NOMO-1 treated with DMSO at 0.1 percent for 48 hours (cell line): Measurements from ENCODE around the gene DRAXIN.
A peak's percentile ranks its signal among the peaks of the same experiment; 100 is the strongest.

Experiments used
- DNase-seq: peaks from one replicate; lab custom pipeline; 2025; ENCODE audit not compliant: unreplicated experiment; lab: John Stamatoyannopoulos, UW

DRAXIN gene

DNA sequence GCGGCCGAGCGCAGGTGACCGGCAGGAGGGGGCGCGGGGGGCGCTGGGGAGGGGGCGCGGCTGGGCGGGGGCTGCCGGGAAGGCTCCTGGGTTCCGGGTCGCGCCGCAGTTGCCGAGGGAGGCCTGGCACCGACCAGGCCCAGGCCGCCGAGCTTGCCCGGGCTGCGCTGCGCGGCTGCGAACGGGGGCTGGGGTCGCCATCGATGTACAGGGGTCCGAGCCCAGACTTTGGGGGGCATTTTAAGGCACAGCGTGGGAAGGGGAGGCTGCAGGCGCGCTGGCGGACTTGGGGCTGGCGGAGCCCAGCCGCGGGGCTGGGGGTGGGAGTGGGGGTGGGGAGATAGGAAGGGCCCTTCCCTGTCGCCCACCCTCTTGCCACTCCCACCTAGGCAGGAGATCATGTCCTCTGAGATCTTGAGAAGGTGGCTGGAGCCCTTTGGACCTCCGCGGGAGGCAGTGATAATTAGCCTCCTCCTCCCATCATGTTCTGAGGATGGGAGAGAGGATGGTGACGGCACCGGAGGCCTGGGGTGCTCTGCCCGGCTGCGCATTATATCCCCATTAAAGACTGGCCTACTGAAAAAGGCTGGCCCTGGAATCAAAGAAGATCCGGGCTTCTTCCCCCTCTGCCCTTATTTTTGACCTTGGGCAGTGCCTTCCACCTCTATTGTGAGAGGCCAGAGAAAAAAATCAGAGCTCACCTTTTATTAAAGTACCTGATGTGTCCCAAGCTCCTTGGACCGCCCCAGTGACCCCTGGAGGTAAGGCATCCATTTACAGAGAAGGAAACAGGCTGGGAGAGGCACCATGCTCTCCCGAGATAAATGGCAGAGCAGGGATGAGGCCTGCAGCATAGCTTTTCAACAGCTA is 36.3 kb upstream of the DRAXIN start:
- DNase-seq, result no peak

DNA sequence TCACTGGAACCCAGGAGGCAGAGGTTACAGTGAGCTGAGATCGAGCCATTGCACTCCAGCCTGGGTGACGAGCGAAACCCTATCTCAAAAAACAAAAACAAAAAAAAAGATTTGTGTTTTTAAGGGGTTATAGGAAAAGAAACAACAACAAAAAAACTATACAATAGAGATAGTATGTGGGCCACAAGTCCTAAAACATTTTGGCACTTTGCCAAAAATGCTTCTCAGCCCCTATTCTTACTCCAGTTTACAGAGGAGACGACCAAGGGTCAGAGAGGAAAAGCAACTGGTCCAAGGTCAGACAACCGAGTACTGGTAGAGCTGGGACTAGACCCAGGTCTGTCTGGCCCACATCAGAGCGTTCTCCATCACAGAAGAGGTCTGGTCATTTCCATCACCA is 33.9 kb upstream of the DRAXIN start:
- no peak for DNase-seq

- DNase-seq, result no peak
Measured at GRCh38 chr1:11658542-11658941, 33.0 kb upstream of the DRAXIN start.

- DNase-seq, result no peak
Measured at GRCh38 chr1:11659748-11660147, 31.8 kb upstream of the DRAXIN start.

- no peak for DNase-seq
Measured at GRCh38 chr1:11661103-11661502, 30.4 kb upstream of the DRAXIN start.

DNA sequence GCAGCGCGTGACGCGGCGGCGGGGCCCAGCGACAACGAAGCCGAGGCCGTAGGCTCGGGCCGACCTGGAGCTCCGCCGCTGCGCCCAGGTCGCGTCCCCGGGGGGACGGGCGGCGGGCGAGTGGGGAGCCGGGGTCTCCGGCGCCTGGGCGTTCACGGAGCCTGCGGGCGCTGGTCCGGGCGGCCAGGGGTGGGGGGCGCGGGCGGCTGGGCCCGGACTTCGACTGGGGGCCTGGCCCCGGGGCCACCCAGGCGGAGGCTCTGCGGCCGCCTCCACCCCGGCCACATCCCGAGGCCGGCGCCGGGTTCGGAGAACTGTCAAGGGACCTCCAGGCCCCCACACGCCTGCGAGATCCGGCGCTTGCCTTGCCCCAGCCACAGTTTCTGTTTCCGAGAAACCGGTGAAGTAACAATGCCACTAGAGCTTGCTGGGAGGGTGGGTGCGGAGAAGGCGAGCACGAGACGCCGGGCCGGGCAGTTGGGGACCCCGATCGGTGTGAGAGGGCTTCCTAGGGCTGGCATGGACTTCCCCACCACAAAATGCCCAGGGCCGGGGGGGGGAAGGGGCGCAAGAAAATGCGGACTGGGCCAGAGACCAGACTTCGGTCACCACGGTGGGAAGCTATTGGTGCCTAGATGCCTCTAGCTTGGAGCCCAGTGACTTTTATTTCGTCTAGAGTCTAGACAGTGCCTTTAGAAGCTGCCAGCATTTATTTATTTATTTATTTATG is 27.0 kb upstream of the DRAXIN start:
- DNase-seq, result peak; percentile 30

GRCh38 chr1:11668516-11668915 is 23.0 kb upstream of the DRAXIN start:
- no peak for DNase-seq

- DNase-seq, result no peak
Measured at GRCh38 chr1:11670747-11671146, 20.8 kb upstream of the DRAXIN start.

DNA sequence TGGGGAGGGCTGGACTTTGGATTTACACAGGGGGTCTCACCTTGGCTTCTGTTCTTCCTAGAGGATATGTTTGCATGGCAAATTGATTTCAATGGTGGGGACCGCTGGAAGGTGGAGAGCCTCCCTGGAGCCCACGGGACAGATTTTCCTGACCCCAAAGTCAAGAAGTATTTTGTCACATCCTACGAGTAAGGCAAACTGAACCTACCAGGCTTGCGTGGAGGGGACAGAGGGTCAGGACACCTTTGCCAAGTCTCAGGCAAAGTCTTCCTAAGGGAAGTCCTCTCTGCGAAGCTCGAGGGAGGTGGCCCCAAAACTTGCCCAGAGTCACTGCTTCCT is 20.3 kb upstream of the DRAXIN start:
- DNase-seq, result no peak

- no peak for DNase-seq
Measured at GRCh38 chr1:11671544-11672286, 19.8 kb upstream of the DRAXIN start.

DNA sequence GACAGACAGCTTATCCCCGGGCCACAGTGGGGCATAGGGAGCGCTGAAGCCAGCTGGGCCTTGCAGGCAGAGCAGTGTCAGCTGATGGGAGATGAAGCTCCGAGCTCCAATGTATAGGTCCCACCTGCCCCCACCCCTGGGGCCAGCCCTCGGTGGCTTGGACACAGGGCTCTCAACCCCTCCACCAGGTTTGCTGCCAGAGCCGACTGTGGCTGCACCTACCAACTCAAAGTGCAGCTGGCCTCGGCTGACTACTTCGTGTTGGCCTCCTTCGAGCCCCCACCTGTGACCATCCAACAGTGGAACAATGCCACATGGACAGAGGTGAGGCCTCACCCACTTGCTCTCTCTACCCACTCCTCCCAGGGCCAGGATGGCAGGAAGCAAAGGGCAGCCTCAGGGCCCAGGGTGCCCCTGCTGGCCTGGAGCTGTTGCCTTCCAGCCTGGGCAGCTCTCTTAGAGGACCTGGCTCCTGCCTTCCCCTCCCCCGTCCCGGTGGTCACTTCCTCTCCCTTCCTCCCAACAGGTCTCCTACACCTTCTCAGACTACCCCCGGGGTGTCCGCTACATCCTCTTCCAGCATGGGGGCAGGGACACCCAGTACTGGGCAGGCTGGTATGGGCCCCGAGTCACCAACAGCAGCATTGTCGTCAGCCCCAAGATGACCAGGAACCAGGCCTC is 18.3 kb upstream of the DRAXIN start:
- DNase-seq, result no peak

GRCh38 chr1:11674488-11674887 is 17.0 kb upstream of the DRAXIN start:
- DNase-seq, result no peak

GRCh38 chr1:11675325-11675724 is 16.2 kb upstream of the DRAXIN start:
- DNase-seq, result no peak

DNA sequence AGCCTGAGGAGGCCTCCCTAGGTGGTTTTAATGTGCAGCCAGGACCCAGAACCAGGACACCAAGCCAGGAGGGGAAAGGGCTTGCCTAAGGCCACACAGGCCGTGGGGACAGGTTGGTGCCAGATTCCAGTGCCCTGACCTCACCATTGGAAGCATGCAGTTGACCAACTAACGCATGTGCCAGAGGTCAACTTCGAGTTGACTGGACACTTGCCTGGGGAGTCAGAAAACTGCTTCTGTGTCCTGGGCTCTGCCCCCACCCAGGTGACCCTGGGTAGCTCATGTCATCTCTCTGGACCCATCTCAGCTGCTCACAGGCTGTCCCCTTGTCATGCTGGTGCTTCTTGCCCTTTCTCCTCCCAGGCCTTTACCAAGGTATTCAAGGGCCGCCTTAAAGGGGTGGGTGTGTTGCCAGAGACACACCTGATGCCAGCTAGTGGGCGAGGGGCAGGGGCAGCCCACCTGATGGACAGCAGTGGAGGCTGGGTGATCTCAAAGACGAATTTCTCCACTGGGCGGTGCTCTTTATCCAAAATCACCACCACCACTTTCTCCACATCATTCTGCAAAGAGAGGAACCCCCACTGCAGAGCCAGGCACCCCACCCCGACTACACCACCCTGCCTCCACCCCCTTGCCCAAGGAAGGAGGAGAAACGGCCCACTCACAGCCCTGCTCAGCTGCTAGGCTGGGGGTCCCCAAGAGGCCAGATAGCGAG is 15.0 kb upstream of the DRAXIN start:
- no peak for DNase-seq

GRCh38 chr1:11678442-11678841 is 13.1 kb upstream of the DRAXIN start:
- no peak for DNase-seq

DNA sequence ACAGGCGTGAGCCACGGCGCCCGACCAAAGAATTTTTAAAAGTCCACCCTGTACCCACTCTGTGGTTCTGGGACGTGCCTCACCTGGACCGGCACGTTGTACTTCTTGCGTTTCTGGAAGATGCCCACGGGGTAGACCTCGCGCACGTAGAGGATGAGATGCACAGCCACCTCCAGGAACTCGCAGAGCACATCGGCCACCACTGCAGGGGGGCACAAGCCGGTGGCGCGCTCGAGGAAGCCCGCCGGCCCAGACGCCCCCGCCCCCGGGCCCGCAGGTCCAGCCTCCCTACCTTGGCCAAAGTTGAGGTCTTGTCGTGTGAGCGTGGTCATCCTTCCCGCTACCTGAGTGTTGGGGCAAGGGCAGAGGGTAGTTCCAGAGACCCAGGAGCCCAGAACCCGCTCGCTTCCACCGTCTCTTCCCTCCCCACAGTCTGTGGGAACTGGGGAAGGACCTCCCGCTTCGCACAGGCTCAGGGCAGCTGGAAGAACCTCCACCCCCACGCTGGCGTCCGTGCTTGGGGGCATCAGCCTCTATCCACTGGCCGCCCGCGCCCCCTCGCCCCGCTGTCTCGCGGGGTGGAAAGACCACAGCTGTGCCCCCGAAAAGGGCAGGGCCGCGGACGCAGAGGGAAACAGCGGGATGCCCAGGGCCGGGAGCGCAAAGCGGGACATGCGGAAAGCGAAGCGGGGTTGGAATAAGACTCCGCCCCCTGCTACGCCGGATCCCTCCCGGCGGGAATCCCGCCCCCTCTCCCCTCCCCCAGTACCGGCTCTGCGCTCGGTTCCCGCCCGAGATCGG is 11.0 kb upstream of the DRAXIN start:
- no peak for DNase-seq

DNA sequence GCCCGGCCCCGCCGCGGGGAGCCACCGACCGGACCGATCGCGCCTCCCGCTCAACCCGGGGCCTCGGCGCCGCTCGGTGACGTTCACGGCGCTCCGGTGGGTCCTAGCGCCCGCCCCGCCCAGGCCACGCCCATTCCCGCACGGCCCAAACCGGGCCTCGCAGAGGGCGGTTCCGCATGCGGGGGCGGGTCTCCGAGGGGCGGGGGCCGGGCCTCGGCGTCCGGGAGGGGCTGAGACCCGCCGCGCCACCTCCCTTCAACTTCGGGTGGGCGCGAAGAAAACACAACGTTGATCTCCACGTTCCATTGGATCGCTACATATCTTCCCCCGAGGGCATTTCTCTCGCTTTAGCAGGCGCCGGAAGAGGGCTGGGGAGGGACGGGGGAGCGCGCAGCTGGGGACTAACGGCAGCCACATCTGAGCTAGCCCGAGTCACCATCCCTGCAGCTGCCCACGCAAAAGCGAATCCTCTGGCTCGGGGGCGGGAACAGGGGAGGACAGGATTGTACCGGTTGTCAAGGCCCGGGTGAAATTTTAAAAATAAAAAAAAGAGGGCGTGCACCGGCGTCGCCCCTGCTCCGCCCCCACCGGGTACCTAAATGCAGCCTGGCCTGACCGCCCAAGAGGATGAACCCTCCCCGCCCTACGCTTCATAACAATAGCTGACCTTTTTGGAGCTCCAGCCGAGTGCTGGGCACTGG is 10.3 kb upstream of the DRAXIN start, which contains the start of gene MAD2L2:
Gene MAD2L2, minus strand, starts transcription at position 78 of the 701 bp plus-strand sequence. CDS start 547 bp downstream, outside the sequence.
- peak; percentile 80 for DNase-seq

DNA sequence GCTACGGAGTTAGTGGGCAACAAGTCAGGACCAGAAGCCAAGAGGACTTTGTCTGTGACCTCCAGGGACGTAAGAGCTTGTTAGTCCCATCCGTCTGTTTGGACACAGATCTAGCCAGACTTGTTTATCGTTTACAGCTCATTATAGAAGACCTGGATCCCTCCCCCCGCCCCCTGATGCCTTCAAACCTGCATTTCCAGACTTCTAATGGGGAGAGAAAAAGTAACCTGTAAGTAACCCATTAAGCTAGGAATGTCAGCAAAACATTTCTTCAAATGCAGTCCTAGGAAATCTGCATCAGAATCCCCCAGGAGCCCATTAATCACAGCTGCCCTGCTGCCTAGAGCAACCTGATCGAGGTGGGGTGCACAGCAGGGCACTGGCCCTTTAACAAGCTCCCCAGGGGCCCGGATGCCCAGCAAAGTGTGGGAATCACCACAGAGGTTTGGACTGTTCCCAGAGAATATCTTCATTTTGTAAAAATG is 9.2 kb upstream of the DRAXIN start:
- no peak for DNase-seq

DNA sequence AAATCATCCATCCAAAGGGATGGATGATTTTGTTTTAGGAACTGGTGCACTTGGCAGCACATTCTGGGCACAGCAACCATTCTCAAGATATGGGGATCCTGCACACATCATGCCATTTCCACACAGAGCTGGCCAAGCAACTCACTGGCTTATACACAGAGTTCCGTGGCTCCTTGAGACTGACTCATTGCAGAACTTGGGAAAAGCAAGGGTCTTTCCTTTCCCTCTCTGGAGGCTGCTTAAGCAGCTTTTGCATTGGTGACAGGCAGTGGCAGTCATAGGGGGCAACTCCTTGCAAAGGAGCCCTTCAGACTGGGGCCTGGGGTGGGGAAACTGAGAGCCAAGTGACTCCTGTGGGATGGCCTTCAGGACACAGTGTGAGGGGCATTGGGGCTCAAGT is 8.7 kb upstream of the DRAXIN start:
- no peak for DNase-seq
